B cell (primary cell): ENCODE results near the gene ZNF827.

ENCODE experiments used
- CTCF ChIP-seq: fragments of 200-600 bp; IDR thresholded peaks from one replicate; pipeline ENCODE4 v1.8.0; 2022; ENCODE audit warnings: antibody characterized with exemption, mild to moderate bottlenecking
- EZH2 ChIP-seq: IDR thresholded peaks from 2 replicates; pipeline ENCODE4 v1.6.1; 2012; ENCODE audit warnings: borderline replicate concordance, low read depth, mild to moderate bottlenecking, moderate library complexity, low read length; ENCODE audit not compliant: insufficient read depth, poor library complexity, severe bottlenecking

- TF ChIP-seq CTCF (no peak), EZH2 (no peak)
Observed at GRCh38 chr4:145792429-145792828, 146.2 kb downstream of the ZNF827 start.
